Measurements from ENCODE around the gene CCND1. TPM values are rescaled to one million over a fixed set of nuclear protein-coding genes. Genes with fewer than 3 reads are reported as not detected.
"Not testable (repeated sequence)": the region's sequence is repeated elsewhere in the genome, so short reads cannot be mapped to it uniquely, and the experiment has no call there.

CCND1 gene
- total RNA-seq, 1 donor from 2014 or later, result 283 TPM

DNA sequence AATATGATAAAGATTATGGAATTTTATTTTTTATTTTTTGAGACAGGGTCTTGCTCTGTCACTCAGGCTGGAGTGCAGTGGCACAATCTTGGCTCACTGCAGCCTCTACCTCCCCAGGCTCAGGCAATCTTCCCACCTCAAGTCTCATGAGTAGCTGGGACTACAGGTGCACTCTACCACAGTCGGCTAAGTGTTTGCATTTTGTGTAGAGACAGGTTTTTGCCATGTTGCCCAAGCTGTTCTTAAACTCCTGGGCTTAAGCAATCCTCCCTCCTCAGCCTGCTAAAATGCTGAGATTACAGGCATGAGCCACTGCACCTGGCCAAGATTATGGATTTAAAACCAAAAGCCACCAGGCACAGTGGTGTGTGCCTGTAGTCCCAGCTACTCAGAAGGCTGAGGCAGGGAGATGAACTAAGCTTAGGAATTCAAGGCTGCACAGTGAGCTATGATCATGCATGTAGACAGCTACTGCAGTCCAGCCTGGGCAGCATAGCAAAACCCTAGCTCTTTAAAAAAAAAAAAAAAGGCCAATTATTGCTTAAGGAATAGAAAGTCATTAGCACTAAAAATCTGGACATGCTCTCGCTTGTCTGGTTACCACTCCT, 20.2 kb upstream of the CCND1 start:
- Histone ChIP-seq H3K4me3 (no peak overlapping the region), H3K27me3 (peaks cover 4% of the 10 kb centered on the region), H3K4me1 (no peaks in the 10 kb centered on the region), H3K36me3 (no peaks in the 10 kb centered on the region), H3K27ac (no peak overlapping the region), H3K9me3 (no peaks in the 10 kb centered on the region)
- ATAC-seq (peak; percentile 88), DNase-seq (no peak)
- intact Hi-C loops (cut with DNase I), result no loop called here
- TF ChIP-seq, protein P1, sequence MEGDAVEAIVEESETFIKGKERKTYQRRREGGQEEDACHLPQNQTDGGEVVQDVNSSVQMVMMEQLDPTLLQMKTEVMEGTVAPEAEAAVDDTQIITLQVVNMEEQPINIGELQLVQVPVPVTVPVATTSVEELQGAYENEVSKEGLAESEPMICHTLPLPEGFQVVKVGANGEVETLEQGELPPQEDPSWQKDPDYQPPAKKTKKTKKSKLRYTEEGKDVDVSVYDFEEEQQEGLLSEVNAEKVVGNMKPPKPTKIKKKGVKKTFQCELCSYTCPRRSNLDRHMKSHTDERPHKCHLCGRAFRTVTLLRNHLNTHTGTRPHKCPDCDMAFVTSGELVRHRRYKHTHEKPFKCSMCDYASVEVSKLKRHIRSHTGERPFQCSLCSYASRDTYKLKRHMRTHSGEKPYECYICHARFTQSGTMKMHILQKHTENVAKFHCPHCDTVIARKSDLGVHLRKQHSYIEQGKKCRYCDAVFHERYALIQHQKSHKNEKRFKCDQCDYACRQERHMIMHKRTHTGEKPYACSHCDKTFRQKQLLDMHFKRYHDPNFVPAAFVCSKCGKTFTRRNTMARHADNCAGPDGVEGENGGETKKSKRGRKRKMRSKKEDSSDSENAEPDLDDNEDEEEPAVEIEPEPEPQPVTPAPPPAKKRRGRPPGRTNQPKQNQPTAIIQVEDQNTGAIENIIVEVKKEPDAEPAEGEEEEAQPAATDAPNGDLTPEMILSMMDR (IDR thresholded peaks at IDR 0.05), result no peak

DNA sequence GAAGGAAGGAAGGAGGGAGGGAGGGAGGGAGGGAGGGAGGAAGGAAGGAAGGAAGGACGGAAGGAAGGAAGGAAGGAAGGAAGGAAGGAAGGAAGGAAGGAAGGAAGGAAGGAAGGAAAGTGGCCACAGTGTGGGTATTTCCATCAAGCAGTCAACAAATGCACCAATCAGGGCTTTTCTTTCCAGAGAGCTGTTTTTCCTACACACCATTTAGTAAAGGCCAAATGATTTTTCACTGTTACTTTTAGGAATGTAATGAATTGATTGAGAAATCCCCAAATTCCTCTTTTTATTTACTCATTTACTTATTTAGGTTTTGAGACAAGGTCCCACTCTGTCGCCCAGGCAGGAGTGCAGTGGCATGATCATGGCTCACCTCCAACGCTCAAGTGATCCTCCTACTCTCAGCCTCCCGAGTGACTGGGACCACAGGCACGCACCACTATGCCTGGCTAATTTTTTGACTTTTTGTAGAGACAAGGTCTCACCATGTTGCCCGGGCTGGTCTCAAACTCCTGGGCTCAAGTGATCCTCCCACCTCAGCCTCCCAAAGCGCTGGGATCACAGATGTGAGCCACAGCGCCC, 18.8 kb upstream of the CCND1 start:
- H3K27ac ChIP-seq; H3K27me3 ChIP-seq; DNase-seq; H3K9me3 ChIP-seq; intact Hi-C loops (cut with DNase I); H3K36me3 ChIP-seq; H3K4me3 ChIP-seq; H3K4me1 ChIP-seq: not testable (repeated sequence)
- ATAC-seq, result peak; percentile 40

DNA sequence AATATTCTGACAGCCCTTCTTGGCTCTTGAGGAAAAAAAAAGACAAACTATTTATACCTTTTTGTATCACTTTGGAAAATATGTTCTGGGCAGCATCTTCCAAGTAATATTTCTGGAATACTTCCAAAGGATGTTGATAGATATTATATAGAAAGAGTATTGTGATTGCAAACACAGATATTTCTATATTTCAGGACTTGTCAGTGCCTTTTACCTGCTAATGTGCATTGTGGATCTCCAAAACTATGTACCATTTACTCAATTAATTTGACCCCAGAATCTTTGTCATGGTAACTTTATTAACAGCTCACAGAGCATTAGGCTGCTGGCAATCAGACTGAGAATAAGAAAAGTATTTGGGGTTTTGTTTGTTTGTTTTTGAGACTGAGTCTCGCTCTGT, 16.7 kb upstream of the CCND1 start:
- Histone ChIP-seq H3K36me3 (no peaks in the 10 kb centered on the region), H3K9me3 (no peaks in the 10 kb centered on the region), H3K27ac (no peak overlapping the region), H3K27me3 (peaks cover 4% of the 10 kb centered on the region), H3K4me1 (no peaks in the 10 kb centered on the region), H3K4me3 (no peak overlapping the region)
- intact Hi-C loops (cut with DNase I), result no loop called here
- TF ChIP-seq, protein P1 (IDR thresholded peaks at IDR 0.05), result no peak
- DNase-seq (no peak), ATAC-seq (no peak)

DNA sequence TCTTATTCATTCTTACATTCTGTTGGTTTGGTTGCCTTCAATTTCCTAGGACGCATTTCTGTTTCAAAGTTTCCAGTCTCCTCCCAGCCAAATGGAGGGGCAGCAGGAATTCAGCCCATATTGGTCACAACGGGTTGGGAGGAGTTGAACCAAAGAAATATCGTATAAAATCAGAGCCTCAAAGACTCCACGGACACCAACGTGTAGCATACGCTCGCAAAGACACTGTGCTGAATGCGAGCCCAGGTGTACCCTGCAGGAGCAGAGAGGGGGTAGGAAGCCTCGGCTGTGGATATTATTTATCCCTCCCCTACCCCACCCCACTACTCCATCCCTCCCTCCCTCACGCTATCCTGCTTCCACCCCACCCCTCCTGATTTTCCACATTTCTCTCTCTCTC, 15.5 kb upstream of the CCND1 start:
- Histone ChIP-seq H3K27me3 (peaks cover 4% of the 10 kb centered on the region), H3K9me3 (no peaks in the 10 kb centered on the region), H3K4me3 (no peak overlapping the region), H3K36me3 (no peaks in the 10 kb centered on the region), H3K27ac (no peak overlapping the region), H3K4me1 (no peaks in the 10 kb centered on the region)
- intact Hi-C loops (cut with DNase I), result no loop called here
- DNase-seq (no peak), ATAC-seq (no peak)
- TF ChIP-seq, protein P1 (IDR thresholded peaks at IDR 0.05), result no peak

DNA sequence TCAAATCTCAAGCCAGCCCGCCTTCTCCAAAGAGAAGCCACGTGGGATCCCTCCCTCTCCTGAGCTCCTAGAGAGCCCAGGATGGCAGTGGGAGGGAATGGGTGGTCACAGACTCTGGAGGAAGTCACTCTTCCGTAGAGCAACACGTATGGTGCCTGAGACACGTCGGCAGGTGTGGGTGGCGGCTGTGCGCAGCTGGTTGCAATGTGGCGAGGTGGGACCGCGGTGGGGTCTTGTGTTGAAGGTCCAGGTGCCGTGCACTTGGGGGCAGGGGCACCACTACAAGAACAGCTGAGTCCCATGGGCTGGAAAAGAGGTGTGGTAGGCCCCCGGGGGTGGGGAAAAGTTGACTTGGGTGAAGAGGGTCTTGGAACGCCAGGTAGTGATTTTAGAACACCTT, 13.4 kb upstream of the CCND1 start:
- Histone ChIP-seq H3K4me1 (no peaks in the 10 kb centered on the region), H3K4me3 (no peak overlapping the region), H3K9me3 (no peaks in the 10 kb centered on the region), H3K27ac (no peak overlapping the region), H3K36me3 (no peaks in the 10 kb centered on the region), H3K27me3 (peaks cover 4% of the 10 kb centered on the region)
- intact Hi-C loops (cut with DNase I), result no loop called here
- TF ChIP-seq, protein P1 (IDR thresholded peaks at IDR 0.05), result no peak
- no peak for ATAC-seq
- no peak for DNase-seq

DNA sequence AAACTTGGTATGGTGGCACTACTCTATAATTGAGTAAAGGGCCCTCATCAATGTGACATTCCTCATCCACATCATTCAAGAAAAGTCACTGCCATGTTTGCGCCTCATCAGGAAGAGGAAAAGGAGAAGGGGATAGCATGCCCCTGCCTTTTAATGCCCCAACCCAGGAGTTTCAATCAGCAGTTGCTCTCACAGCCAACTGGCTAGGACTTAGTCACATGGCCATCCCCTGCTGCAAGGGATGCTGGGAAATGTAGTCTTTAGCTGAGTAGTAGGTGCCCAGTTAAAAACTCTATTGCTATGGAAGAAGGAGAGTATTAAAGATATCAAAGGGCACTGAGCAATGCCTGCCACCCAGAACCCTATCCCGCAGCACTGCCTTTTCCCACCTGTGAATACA, 10.9 kb upstream of the CCND1 start:
- Histone ChIP-seq H3K4me3 (no peak overlapping the region), H3K36me3 (no peaks in the 10 kb centered on the region), H3K27me3 (no peaks in the 10 kb centered on the region), H3K9me3 (no peaks in the 10 kb centered on the region), H3K4me1 (no peaks in the 10 kb centered on the region), H3K27ac (no peak overlapping the region)
- TF ChIP-seq, protein P1 (IDR thresholded peaks at IDR 0.05), result no peak
- DNase-seq (no peak), ATAC-seq (peak; percentile 14)
- intact Hi-C loops (cut with DNase I), result no loop called here

Measured in upper lobe of right lung (tissue), 1 donor.